Activated gamma-delta T cell (primary cell): ENCODE results near the gene SIM2.

Source experiments
- DNase-seq: peaks from one replicate; lab custom pipeline; 2025; lab: John Stamatoyannopoulos, UW

The SIM2 gene

GRCh38 chr21:36700971-36701755, 2.2 kb downstream of the SIM2 start:
- no peak for DNase-seq

- DNase-seq = no peak
Measured at GRCh38 chr21:36701756-36702621, 3.1 kb downstream of the SIM2 start.

- DNase-seq = no peak
Measured at GRCh38 chr21:36702622-36702968, 3.7 kb downstream of the SIM2 start.

GRCh38 chr21:36703123-36703522, 4.2 kb downstream of the SIM2 start:
- no peak for DNase-seq

- DNase-seq = no peak
Measured at GRCh38 chr21:36703626-36704280, 4.8 kb downstream of the SIM2 start.

GRCh38 chr21:36704281-36704957, 5.5 kb downstream of the SIM2 start:
- no peak for DNase-seq

GRCh38 chr21:36704958-36705678, 6.2 kb downstream of the SIM2 start:
- no peak for DNase-seq

GRCh38 chr21:36705679-36706481, 7.0 kb downstream of the SIM2 start:
- no peak for DNase-seq

- DNase-seq = no peak
Measured at GRCh38 chr21:36706482-36706852, 7.6 kb downstream of the SIM2 start.

GRCh38 chr21:36706951-36707762, 8.2 kb downstream of the SIM2 start:
- no peak for DNase-seq

GRCh38 chr21:36707763-36708285, 8.9 kb downstream of the SIM2 start:
- no peak for DNase-seq

- no peak for DNase-seq
Measured at GRCh38 chr21:36708286-36709029, 9.5 kb downstream of the SIM2 start.

- no peak for DNase-seq
Measured at GRCh38 chr21:36709030-36709867, 10.3 kb downstream of the SIM2 start.

- no peak for DNase-seq
Measured at GRCh38 chr21:36709868-36710728, 11.2 kb downstream of the SIM2 start.

GRCh38 chr21:36710729-36711048, 11.8 kb downstream of the SIM2 start:
- DNase-seq = no peak

- DNase-seq = no peak
Measured at GRCh38 chr21:36713746-36714145, 14.8 kb downstream of the SIM2 start.

GRCh38 chr21:36716387-36716786, 17.5 kb downstream of the SIM2 start:
- no peak for DNase-seq
